Activated T-helper 17 cell treated with anti-CD3 and anti-CD28 coated beads, Interleukin-2, amount 50 U/mL, for 72 hours (primary cell): ENCODE data around the gene GMCL2. TPM values are rescaled to one million over a fixed set of nuclear protein-coding genes. Genes with fewer than 3 reads are reported as not detected.

Experiments
- ATAC-seq: fragments of 150-1000 bp; cut with Tn5 transposase; replicated peaks from 2 replicates; pipeline ENCODE4 v1.10.0; 2021; ENCODE audit warnings: mild to moderate bottlenecking, moderate library complexity
- H3K27ac Mint-ChIP-seq: one replicate; pipeline ENCODE4 v1.8.0; 2022; ENCODE audit warnings: mixed read lengths
- H3K27me3 Mint-ChIP-seq: one replicate; pipeline ENCODE4 v1.8.0; 2022; ENCODE audit warnings: mixed read lengths
- H3K36me3 Mint-ChIP-seq: one replicate; pipeline ENCODE4 v1.8.0; 2022; ENCODE audit warnings: low read depth, mild to moderate bottlenecking, mixed read lengths
- H3K4me1 Mint-ChIP-seq: one replicate; pipeline ENCODE4 v1.8.0; 2022; ENCODE audit warnings: mixed read lengths
- H3K4me3 Mint-ChIP-seq: one replicate; pipeline ENCODE4 v1.8.0; 2022; ENCODE audit warnings: mild to moderate bottlenecking, mixed read lengths
- H3K9me3 Mint-ChIP-seq: one replicate; pipeline ENCODE4 v1.8.0; 2022; ENCODE audit warnings: mixed read lengths
- total RNA-seq, 2 donors: library from RNA; stranded (reverse); gene quantifications; one replicate each; pipeline ENCODE4 v1.2.3, GENCODE V29; 2022

GMCL2 gene
- total RNA-seq, 2 donors from 2014 or later, result not detected

- no peaks in the 10 kb centered on the region for H3K27me3 Mint-ChIP-seq
- H3K9me3 Mint-ChIP-seq, result no peaks in the 10 kb centered on the region
- H3K27ac Mint-ChIP-seq, result peak overlapping the region; percentile 51
- peaks cover 86% of the 10 kb centered on the region for H3K36me3 Mint-ChIP-seq
- H3K4me3 Mint-ChIP-seq, result peak overlapping the region; percentile 2
- ATAC-seq, result no peak
- H3K4me1 Mint-ChIP-seq, result peaks cover 36% of the 10 kb centered on the region
These were observed 40.8 kb upstream of the GMCL2 start for GRCh38 chr5:178227929-178228328.

GRCh38 chr5:178227138-178227659 lies 40.0 kb upstream of the GMCL2 start:
- H3K36me3 Mint-ChIP-seq, result peaks cover 91% of the 10 kb centered on the region
- H3K9me3 Mint-ChIP-seq, result no peaks in the 10 kb centered on the region
- peaks cover 36% of the 10 kb centered on the region for H3K4me1 Mint-ChIP-seq
- peak overlapping the region; percentile 51 for H3K27ac Mint-ChIP-seq
- no peak for ATAC-seq
- H3K4me3 Mint-ChIP-seq, result peak overlapping the region; percentile 2
- H3K27me3 Mint-ChIP-seq, result no peaks in the 10 kb centered on the region

- H3K4me1 Mint-ChIP-seq, result peaks cover 32% of the 10 kb centered on the region
- H3K36me3 Mint-ChIP-seq, result peaks cover 93% of the 10 kb centered on the region
- no peak for ATAC-seq
- no peak overlapping the region for H3K4me3 Mint-ChIP-seq
- H3K27me3 Mint-ChIP-seq, result no peaks in the 10 kb centered on the region
- no peaks in the 10 kb centered on the region for H3K9me3 Mint-ChIP-seq
- no peak overlapping the region for H3K27ac Mint-ChIP-seq
These were observed 38.0 kb upstream of the GMCL2 start for GRCh38 chr5:178225174-178225573.

GRCh38 chr5:178224403-178224802 lies 37.2 kb upstream of the GMCL2 start:
- Mint-ChIP-seq H3K4me1 (peaks cover 25% of the 10 kb centered on the region), H3K9me3 (no peaks in the 10 kb centered on the region), H3K4me3 (no peak overlapping the region), H3K27ac (no peak overlapping the region), H3K36me3 (peaks cover 93% of the 10 kb centered on the region), H3K27me3 (no peaks in the 10 kb centered on the region)
- no peak for ATAC-seq

- H3K4me1 Mint-ChIP-seq, result peaks cover 23% of the 10 kb centered on the region
- no peak for ATAC-seq
- peaks cover 93% of the 10 kb centered on the region for H3K36me3 Mint-ChIP-seq
- no peak overlapping the region for H3K4me3 Mint-ChIP-seq
- no peaks in the 10 kb centered on the region for H3K27me3 Mint-ChIP-seq
- no peak overlapping the region for H3K27ac Mint-ChIP-seq
- no peaks in the 10 kb centered on the region for H3K9me3 Mint-ChIP-seq
These were observed 36.7 kb upstream of the GMCL2 start for GRCh38 chr5:178223828-178224335.

- Mint-ChIP-seq H3K4me3 (no peak overlapping the region), H3K36me3 (peaks cover 93% of the 10 kb centered on the region), H3K27me3 (no peaks in the 10 kb centered on the region), H3K9me3 (no peaks in the 10 kb centered on the region), H3K27ac (no peak overlapping the region), H3K4me1 (peaks cover 23% of the 10 kb centered on the region)
- no peak for ATAC-seq
These were observed 36.1 kb upstream of the GMCL2 start for GRCh38 chr5:178223196-178223773.

GRCh38 chr5:178222292-178222691 lies 35.1 kb upstream of the GMCL2 start:
- H3K4me3 Mint-ChIP-seq, result no peak overlapping the region
- H3K9me3 Mint-ChIP-seq, result no peaks in the 10 kb centered on the region
- H3K4me1 Mint-ChIP-seq, result peaks cover 13% of the 10 kb centered on the region
- peak overlapping the region; percentile 67 for H3K27ac Mint-ChIP-seq
- H3K36me3 Mint-ChIP-seq, result peaks cover 93% of the 10 kb centered on the region
- H3K27me3 Mint-ChIP-seq, result no peaks in the 10 kb centered on the region
- no peak for ATAC-seq

GRCh38 chr5:178221853-178222252 lies 34.7 kb upstream of the GMCL2 start:
- ATAC-seq, result no peak

GRCh38 chr5:178221282-178221681 lies 34.1 kb upstream of the GMCL2 start:
- no peak overlapping the region for H3K4me3 Mint-ChIP-seq
- H3K27ac Mint-ChIP-seq, result peak overlapping the region; percentile 67
- peak; percentile 28 for ATAC-seq
- H3K9me3 Mint-ChIP-seq, result no peaks in the 10 kb centered on the region
- H3K27me3 Mint-ChIP-seq, result no peaks in the 10 kb centered on the region
- H3K36me3 Mint-ChIP-seq, result peaks cover 93% of the 10 kb centered on the region
- peaks cover 11% of the 10 kb centered on the region for H3K4me1 Mint-ChIP-seq

More at GRCh38 chr5:178221853-178222252, 34.7 kb upstream of the GMCL2 start:
- H3K36me3 Mint-ChIP-seq, result peaks cover 93% of the 10 kb centered on the region
- H3K27ac Mint-ChIP-seq, result peak overlapping the region; percentile 67
- H3K27me3 Mint-ChIP-seq, result no peaks in the 10 kb centered on the region
- no peaks in the 10 kb centered on the region for H3K9me3 Mint-ChIP-seq
- peaks cover 11% of the 10 kb centered on the region for H3K4me1 Mint-ChIP-seq
- no peak overlapping the region for H3K4me3 Mint-ChIP-seq

GRCh38 chr5:178218827-178219226 lies 31.7 kb upstream of the GMCL2 start:
- Mint-ChIP-seq H3K9me3 (no peaks in the 10 kb centered on the region), H3K4me3 (no peak overlapping the region), H3K27ac (peak overlapping the region; percentile 7), H3K27me3 (no peaks in the 10 kb centered on the region), H3K36me3 (peaks cover 98% of the 10 kb centered on the region), H3K4me1 (peaks cover 9% of the 10 kb centered on the region)
- ATAC-seq, result no peak

- Mint-ChIP-seq H3K4me3 (no peak overlapping the region), H3K27ac (peak overlapping the region; percentile 7), H3K9me3 (no peaks in the 10 kb centered on the region), H3K4me1 (peaks cover 13% of the 10 kb centered on the region), H3K36me3 (peaks cover 98% of the 10 kb centered on the region), H3K27me3 (no peaks in the 10 kb centered on the region)
- ATAC-seq, result no peak
These were observed 31.1 kb upstream of the GMCL2 start for GRCh38 chr5:178218237-178218776.

- Mint-ChIP-seq H3K9me3 (no peaks in the 10 kb centered on the region), H3K4me3 (no peak overlapping the region), H3K36me3 (peaks cover 100% of the 10 kb centered on the region), H3K27ac (no peak overlapping the region), H3K27me3 (no peaks in the 10 kb centered on the region), H3K4me1 (peaks cover 12% of the 10 kb centered on the region)
- ATAC-seq, result no peak
These were observed 29.6 kb upstream of the GMCL2 start for GRCh38 chr5:178216779-178217178.

GRCh38 chr5:178216088-178216534 lies 28.9 kb upstream of the GMCL2 start:
- H3K4me1 Mint-ChIP-seq, result peaks cover 5% of the 10 kb centered on the region
- H3K27ac Mint-ChIP-seq, result peak overlapping the region; percentile 2
- H3K9me3 Mint-ChIP-seq, result no peaks in the 10 kb centered on the region
- no peak overlapping the region for H3K4me3 Mint-ChIP-seq
- H3K27me3 Mint-ChIP-seq, result no peaks in the 10 kb centered on the region
- ATAC-seq, result no peak
- peaks cover 100% of the 10 kb centered on the region for H3K36me3 Mint-ChIP-seq

GRCh38 chr5:178215280-178216002 lies 28.3 kb upstream of the GMCL2 start:
- Mint-ChIP-seq H3K36me3 (peaks cover 100% of the 10 kb centered on the region), H3K9me3 (no peaks in the 10 kb centered on the region), H3K4me3 (no peak overlapping the region), H3K27me3 (no peaks in the 10 kb centered on the region), H3K27ac (no peak overlapping the region), H3K4me1 (peaks cover 5% of the 10 kb centered on the region)
- ATAC-seq, result no peak
